Amygdala (tissue), 56 donors: ENCODE data around the gene FAM3C.
"Not testable (repeated sequence)": the region's sequence is repeated elsewhere in the genome, so short reads cannot be mapped to it uniquely, and the experiment has no call there.

ENCODE experiments used
- DNase-seq, 56 donors: peaks; one replicate each; lab custom pipeline; 2025; lab: John Stamatoyannopoulos, UW

The FAM3C gene

GRCh38 chr7:121334875-121335648 lies 61.0 kb downstream of the FAM3C start:
- no peak for DNase-seq

GRCh38 chr7:121334376-121334775 lies 61.7 kb downstream of the FAM3C start:
- DNase-seq, result no peak

- DNase-seq, result no peak
Observed at GRCh38 chr7:121331574-121331973, 64.5 kb downstream of the FAM3C start.

GRCh38 chr7:121331048-121331447 lies 65.1 kb downstream of the FAM3C start:
- DNase-seq, result no peak

DNA sequence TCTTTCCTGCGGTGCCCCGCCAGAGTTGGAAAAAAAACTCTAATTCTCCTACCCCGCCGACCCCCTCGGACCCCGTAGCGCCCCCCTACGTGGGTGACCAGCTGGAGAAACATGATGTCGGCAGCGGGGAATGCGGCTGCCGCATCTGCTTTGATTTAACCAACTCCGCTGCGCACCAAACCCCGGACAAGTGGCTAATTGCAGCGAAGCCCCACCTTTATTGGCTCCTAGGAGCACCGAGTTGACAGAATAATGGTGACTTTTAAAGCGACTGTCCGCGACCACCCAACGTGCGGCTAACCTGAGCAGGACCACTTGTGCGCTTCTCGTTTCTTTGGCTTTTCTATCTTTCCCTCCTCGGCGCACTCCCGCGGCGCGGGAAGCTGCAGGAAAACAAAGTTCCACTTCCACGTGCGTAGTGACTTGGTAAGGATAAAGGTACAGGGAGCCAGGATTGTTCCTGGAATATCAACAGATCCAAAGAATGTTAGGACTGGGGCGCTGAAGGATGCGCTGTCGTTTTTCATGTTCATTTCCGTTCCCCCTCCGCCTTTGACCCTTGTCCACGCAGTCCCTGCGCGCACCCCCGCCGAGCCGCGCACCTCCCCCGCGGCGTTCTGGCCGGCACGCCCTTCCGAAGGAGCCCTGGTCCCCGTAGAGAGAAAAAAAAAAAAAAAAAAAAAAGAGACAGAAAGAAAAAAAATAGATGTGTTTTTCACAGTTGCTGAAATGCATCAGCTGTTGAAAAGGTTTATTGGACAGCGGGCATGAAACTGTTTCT lies 65.9 kb downstream of the FAM3C start:
- DNase-seq, result peak in 2 of 56 donors; percentile 0

DNA sequence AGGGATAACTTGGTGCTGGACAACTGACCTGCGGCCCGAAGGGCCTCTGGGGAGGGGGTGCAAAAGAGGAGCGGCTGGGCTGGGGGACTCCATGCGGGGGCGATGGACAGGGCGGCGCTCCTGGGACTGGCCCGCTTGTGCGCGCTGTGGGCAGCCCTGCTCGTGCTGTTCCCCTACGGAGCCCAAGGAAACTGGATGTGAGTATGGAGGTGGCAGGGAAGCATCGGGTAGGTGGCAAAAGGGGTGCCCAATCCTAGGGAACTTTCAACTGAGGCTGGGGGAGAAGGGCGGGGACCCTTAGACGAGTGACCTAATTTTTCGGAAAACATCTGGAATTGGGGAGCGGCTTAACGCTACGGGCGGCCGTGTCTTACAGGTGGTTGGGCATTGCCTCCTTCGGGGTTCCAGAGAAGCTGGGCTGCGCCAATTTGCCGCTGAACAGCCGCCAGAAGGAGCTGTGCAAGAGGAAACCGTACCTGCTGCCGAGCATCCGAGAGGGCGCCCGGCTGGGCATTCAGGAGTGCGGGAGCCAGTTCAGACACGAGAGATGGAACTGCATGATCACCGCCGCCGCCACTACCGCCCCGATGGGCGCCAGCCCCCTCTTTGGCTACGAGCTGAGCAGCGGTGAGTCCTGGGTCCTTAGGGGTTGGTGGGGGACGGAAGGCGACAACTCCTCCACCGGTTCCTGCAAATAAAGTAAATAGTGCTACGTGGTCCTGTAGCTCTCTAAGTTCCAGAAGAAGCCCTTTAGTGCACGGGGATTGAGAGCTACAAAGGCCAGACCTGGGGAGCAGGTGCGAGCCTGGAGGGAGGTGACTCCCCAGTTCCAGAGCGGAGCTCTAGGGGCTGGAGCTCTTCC lies 66.7 kb downstream of the FAM3C start:
- DNase-seq, result peak in 4 of 56 donors; percentile 1 to 3 (median 2)

DNA sequence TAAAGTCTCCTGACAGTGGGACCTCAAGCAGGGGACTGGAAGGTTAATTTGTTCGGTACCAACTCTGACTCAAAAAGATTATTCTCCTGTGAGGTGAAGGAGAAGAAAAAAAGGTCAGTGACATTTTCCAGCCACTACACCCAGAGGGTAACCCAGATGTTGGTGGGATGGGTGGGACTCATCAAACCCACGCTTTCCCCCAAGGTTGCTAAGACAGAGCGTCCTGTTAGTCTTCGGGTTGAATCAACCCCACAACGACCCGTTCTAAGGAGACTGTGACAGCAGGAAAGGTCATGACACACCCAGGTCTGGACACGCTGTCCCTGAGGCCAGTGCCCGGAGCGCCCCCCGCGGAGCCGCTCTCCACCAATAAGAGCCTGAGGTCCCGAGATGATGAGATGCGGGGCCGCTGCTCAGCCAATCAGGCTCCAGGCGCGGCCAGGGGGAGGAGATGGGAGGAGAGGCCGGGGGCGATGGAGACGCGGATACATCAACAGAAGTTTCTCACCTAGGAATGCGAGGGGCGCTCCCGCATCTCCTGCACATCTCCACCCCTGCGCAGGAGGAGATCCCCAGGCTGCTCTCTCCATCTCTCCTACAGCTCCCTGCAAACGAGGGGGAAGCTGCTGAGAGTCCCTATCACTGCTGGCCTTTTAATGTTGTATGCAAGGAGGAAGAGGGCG lies 67.5 kb downstream of the FAM3C start, which contains the start of gene WNT16:
WNT16 (plus strand) TSS at position 493 of the 683 bp plus-strand sequence. CDS start 293 bp downstream, outside the sequence.
- DNase-seq, result peak in 11 of 56 donors; percentile 1 to 42 (median 12)

GRCh38 chr7:121327671-121328070 lies 68.4 kb downstream of the FAM3C start:
- DNase-seq, result no peak

- no peak for DNase-seq
Observed at GRCh38 chr7:121323515-121324302, 72.4 kb downstream of the FAM3C start.

DNA sequence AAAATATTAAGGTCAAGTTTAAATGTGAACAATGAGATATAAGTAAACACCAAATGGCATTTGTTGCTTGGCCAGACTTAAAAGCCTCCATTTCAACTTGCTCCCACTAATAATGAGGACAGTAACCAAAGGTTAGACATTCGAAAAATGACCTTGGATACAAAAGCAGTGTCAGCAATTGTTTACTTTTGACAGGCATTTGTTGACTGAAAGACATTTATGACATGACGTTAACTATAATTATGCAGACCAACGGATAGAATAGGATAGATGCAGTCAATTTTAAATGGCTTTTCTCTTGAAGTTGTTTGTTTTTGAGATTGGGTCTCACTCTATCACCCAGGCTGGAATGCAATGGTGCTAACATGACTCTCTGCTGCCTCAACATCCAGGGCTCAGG lies 73.6 kb downstream of the FAM3C start:
- no peak for DNase-seq

- DNase-seq, result not testable (repeated sequence)
Observed at GRCh38 chr7:121315170-121315569, 80.9 kb downstream of the FAM3C start.

- DNase-seq, result no peak
Observed at GRCh38 chr7:121313793-121314676, 82.1 kb downstream of the FAM3C start.

GRCh38 chr7:121313220-121313792 lies 82.8 kb downstream of the FAM3C start:
- DNase-seq, result no peak

- DNase-seq, result no peak
Observed at GRCh38 chr7:121307021-121307574, 89.0 kb downstream of the FAM3C start.

- no peak for DNase-seq
Observed at GRCh38 chr7:121306565-121306964, 89.5 kb downstream of the FAM3C start.

DNA sequence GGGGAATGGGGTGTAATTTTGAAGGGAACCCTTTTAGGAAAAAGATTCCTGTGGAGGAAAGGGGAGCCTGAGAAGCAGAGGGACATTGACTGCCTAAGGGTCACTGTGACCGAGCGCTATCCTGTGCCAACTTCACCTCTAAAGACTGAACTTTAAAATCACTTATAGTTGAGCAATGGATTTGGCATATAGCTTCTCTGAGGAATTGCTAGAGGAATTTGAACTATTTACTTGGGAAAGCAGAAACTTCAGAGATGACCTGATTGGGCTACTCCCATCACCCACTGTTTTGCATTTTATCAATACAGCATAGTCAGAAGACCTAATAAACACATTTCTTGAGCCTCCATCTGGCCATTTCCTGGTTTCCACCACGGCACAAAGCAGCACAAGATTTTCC lies 91.0 kb downstream of the FAM3C start:
- DNase-seq, result no peak

DNA sequence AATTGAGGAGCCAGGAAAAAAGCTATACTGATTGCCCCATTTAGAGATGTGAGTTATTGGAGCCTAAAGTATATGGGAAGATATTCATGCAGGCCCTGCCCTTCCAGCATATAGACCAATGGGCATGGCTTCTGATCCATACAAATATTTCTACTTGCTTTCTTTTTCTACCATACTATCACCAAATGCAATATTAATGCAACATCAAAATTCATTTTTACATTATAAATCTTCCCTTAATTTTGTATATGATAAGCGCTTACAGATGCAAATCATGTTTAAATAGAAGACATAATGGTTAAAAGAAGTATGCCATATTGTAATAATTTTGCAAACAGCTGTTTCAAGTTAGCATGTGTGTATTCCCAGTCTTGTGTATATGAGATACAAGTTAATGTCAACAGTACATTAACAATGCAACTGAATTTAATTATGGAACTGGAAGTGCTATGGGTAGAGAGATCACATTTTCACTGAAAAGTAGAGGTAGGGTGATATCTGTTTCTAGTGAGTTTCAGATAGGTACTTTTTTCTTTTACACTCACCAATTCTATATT lies 91.9 kb downstream of the FAM3C start:
- DNase-seq, result no peak
